ENCODE results near the gene SHTN1. TPM values are rescaled to one million over a fixed set of nuclear protein-coding genes. Genes with fewer than 3 reads are reported as not detected.

The SHTN1 gene
- total and polyA plus RNA-seq, 2 experiments from 2014 or later: 6.7 to 8.0 TPM

GRCh38 chr10:116984202-116984990 is 20.6 kb downstream of the SHTN1 start:
- no peak overlapping the region for H3K27ac ChIP-seq (ENCODE audit: low read depth)
- no peaks in the 10 kb centered on the region for H3K9me2 ChIP-seq (ENCODE audit: insufficient read depth)
- H3K36me3 Mint-ChIP-seq (ENCODE audit: low read depth): no peaks in the 10 kb centered on the region
- no peak overlapping the region for H3K27ac Mint-ChIP-seq
- H3K27me3 ChIP-seq (ENCODE audit: insufficient read depth): no peaks in the 10 kb centered on the region
- no peaks in the 10 kb centered on the region for H4K20me1 ChIP-seq (replicated peaks; ENCODE audit: insufficient read depth)
- no peaks in the 10 kb centered on the region for H3K27me3 Mint-ChIP-seq (ENCODE audit: insufficient read depth, low read depth, poor library complexity)
- no peak overlapping the region for H2AFZ ChIP-seq
- peaks cover 15% of the 10 kb centered on the region for H3K4me1 Mint-ChIP-seq
- no peak overlapping the region for H3K4me3 ChIP-seq
- H3K4me1 ChIP-seq (ENCODE audit: insufficient read depth): peaks cover 16% of the 10 kb centered on the region
- H3K4me3 Mint-ChIP-seq: no peak overlapping the region
- H3K9me3 Mint-ChIP-seq: no peaks in the 10 kb centered on the region
- TF ChIP-seq ETS1 (IDR thresholded peaks at IDR 0.05): no peak
- TF ChIP-seq POLR2AphosphoS5 (IDR thresholded peaks at IDR 0.05; ENCODE audit: low read depth): no peak
- no peak for TF ChIP-seq CREB1 (CRISPR knock-in tag; IDR thresholded peaks at IDR 0.05; ENCODE audit: low read depth)
- no peak for TF ChIP-seq ZNF462 (CRISPR knock-in tag; IDR thresholded peaks at IDR 0.05)
- TF ChIP-seq ZNF331 (CRISPR knock-in tag; IDR thresholded peaks at IDR 0.05; ENCODE audit: low read depth): no peak
- TF ChIP-seq STAT1 (IDR thresholded peaks at IDR 0.05; ENCODE audit: unreplicated experiment): no peak
- TF ChIP-seq NANOG (IDR thresholded peaks at IDR 0.05; ENCODE audit: borderline replicate concordance): no peak
- no peak for TF ChIP-seq EZH2phosphoT487 (IDR thresholded peaks at IDR 0.05; ENCODE audit: unreplicated experiment)
- TF ChIP-seq EZH2 (IDR thresholded peaks at IDR 0.05; ENCODE audit: low read depth, unreplicated experiment): no peak
- no peak for TF ChIP-seq JUNB (IDR thresholded peaks at IDR 0.05; ENCODE audit: unreplicated experiment)
- TF ChIP-seq REST (IDR thresholded peaks at IDR 0.05; ENCODE audit: unreplicated experiment): no peak
- TF ChIP-seq ZNF114 (CRISPR knock-in tag; IDR thresholded peaks at IDR 0.05): no peak
- no peak for TF ChIP-seq CTCF (conservative IDR thresholded peaks at IDR 0.05; ENCODE audit: low read depth in 2 of 2)
- no peaks in the 10 kb centered on the region for H3K79me2 ChIP-seq (replicated peaks; ENCODE audit: insufficient read depth)
- ATAC-seq (no peak), DNase-seq (ENCODE audit: low spot score) (no peak)
- H3F3A ChIP-seq (replicated peaks; ENCODE audit: low read depth): no peaks in the 10 kb centered on the region
- no peaks in the 10 kb centered on the region for H3K36me3 ChIP-seq (ENCODE audit: insufficient read depth)
- no peak overlapping the region for H3K4me2 ChIP-seq
